Measurements from ENCODE around the gene LSG1. TPM values are rescaled to one million over a fixed set of nuclear protein-coding genes. Genes with fewer than 3 reads are reported as not detected.

Gene LSG1
- total and polyA plus RNA-seq, 2 experiments from 2014 or later = 49.2 to 57.1 TPM

- H3K36me3 Mint-ChIP-seq (ENCODE audit: low read depth) = peaks cover 79% of the 10 kb centered on the region
- no peak for DNase-seq (ENCODE audit: low spot score)
- no peaks in the 10 kb centered on the region for H3K4me1 Mint-ChIP-seq
- no peak overlapping the region for H3K4me3 ChIP-seq
- H3K36me3 ChIP-seq (ENCODE audit: insufficient read depth) = peaks cover 38% of the 10 kb centered on the region
- no peak overlapping the region for H3K27ac ChIP-seq (ENCODE audit: low read depth)
- no peak overlapping the region for H3K4me3 Mint-ChIP-seq
- H4K20me1 ChIP-seq (replicated peaks; ENCODE audit: insufficient read depth) = peaks cover 13% of the 10 kb centered on the region
- ATAC-seq = no peak
- no peaks in the 10 kb centered on the region for H3F3A ChIP-seq (replicated peaks; ENCODE audit: low read depth)
- H3K4me1 ChIP-seq (ENCODE audit: insufficient read depth) = no peaks in the 10 kb centered on the region
- H3K27ac Mint-ChIP-seq = no peak overlapping the region
- no peak overlapping the region for H2AFZ ChIP-seq
- H3K79me2 ChIP-seq (replicated peaks; ENCODE audit: insufficient read depth) = peaks cover 4% of the 10 kb centered on the region; the same call in 1 of the 2 replicates
- no peak overlapping the region for H3K4me2 ChIP-seq
- H3K27me3 Mint-ChIP-seq (ENCODE audit: insufficient read depth, low read depth, poor library complexity) = no peaks in the 10 kb centered on the region
- H3K27me3 ChIP-seq (ENCODE audit: insufficient read depth) = no peaks in the 10 kb centered on the region
- no peaks in the 10 kb centered on the region for H3K9me2 ChIP-seq (ENCODE audit: insufficient read depth)
- H3K9me3 Mint-ChIP-seq = no peaks in the 10 kb centered on the region
- TF ChIP-seq REST (IDR thresholded peaks at IDR 0.05; ENCODE audit: unreplicated experiment) = no peak
- TF ChIP-seq JUNB (IDR thresholded peaks at IDR 0.05; ENCODE audit: unreplicated experiment) = no peak
- TF ChIP-seq ETS1 (IDR thresholded peaks at IDR 0.05) = no peak
- no peak for TF ChIP-seq ZNF331 (CRISPR knock-in tag; IDR thresholded peaks at IDR 0.05; ENCODE audit: low read depth)
- TF ChIP-seq EZH2phosphoT487 (IDR thresholded peaks at IDR 0.05; ENCODE audit: unreplicated experiment) = no peak
- no peak for TF ChIP-seq EZH2 (IDR thresholded peaks at IDR 0.05; ENCODE audit: low read depth, unreplicated experiment)
- TF ChIP-seq ZNF462 (CRISPR knock-in tag; IDR thresholded peaks at IDR 0.05) = no peak
Observed at GRCh38 chr3:194647747-194648146, 24.2 kb downstream of the LSG1 start.
